Stimulated activated naive CD4-positive, alpha-beta T cell (primary cell): ENCODE results near the gene PIK3R5.

Experiments
- DNase-seq, 6 experiments: peaks; one replicate each; lab custom pipeline; 2025; lab: John Stamatoyannopoulos, UW

The PIK3R5 gene

DNA sequence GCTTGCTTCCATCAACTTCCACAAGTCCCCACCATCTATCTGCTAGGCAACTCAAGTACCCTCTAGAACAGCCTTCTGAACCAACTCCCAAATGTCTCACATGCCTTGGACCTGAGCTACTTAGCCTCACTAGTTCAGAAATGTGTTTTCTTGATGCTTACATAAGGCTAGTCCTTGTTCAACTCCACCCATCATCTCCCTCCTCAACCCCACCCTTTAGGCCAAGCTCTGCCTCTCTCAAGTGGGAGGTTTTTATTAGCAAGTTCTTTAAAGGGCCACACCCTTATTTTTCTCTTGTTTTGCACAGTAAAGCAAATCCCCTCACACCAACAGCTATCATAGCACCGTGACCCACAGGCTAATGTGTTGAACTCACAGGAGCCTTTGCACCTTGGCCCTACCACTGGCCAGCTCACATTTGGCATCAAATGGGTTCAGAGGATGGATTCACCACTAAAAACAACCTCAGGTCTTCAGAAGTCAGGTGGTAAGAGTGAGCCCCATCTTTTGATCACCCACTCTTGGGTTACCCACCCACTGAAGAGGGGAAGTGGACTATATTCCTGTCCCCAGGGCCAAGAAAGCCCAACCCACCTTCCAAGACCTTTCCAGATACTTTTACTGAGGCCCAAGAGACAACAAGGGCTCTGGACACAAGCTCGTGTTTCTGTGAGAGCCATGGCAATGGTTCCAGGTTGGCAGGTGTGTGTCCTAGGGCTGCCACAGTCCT lies 12.2 kb downstream of the PIK3R5 start:
- DNase-seq: no peak

DNA sequence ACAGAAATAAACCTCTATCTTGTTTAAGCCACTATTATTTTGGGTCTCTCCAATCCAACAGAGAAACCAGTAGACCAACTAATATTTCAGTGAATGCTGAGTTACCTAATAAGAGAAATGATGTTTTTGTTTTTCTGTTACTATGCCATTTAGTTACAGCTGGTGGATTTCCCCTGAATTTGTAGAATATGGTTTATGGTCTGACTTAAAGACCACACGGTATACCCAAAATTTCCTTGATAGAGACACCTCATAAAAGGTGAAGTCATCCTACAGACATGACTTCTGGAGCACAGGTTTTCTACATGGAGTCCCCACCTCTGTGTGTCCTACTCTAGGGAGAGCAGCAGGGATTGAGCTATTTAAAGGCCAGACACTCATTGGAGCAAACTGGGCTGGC lies 13.3 kb downstream of the PIK3R5 start:
- DNase-seq: no peak

GRCh38 chr17:8951206-8951605 lies 14.3 kb downstream of the PIK3R5 start:
- DNase-seq: no peak

DNA sequence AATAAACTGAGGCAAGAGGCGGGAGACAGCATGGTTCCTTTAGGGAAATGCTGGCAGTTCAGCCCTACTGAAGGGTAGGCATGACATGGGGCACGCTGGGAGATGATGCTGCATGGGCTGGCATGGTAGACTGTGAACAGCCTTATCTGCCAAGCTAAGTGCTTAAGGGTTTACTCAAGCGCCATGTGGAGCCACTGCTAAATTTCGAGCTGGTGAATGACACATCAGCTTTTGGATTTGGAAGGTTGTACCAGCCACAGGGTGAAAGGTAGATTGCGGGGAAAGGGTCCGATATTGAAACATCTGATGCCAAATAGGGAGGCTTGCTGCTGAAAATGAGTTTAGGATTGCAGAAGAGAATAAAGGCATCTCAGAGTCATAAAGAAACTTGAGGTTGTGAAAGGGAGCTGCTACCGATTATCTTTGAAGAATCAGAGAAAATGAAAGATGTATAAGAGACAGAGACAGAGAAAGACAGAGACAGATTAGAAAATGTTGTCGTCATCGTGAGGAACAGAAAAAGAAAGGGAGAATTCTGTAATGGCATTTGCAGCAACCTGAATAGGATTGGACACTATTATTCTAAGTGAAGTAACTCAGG lies 16.3 kb downstream of the PIK3R5 start:
- no peak for DNase-seq

- DNase-seq: no peak
Measured at GRCh38 chr17:8948462-8948861, 17.0 kb downstream of the PIK3R5 start.

DNA sequence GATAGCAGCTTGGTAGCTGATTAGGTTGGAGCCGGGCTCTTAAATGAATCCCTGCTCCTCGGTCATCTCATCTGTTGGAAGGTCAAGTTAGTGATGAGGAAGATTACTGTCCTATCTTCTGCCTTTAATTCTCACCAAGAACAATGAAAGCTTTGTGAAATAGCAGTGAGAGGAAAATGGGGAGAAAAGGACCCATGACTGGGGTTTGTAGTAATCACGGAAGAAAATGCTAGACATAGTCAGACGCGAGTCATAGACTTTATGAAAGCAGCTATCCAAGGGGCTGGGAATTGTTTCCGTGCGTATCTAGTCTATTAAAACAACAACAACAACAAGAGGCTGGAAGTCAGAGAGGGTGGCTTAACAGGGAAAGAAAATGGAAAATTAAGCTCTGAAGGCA lies 18.3 kb downstream of the PIK3R5 start:
- DNase-seq: no peak

DNA sequence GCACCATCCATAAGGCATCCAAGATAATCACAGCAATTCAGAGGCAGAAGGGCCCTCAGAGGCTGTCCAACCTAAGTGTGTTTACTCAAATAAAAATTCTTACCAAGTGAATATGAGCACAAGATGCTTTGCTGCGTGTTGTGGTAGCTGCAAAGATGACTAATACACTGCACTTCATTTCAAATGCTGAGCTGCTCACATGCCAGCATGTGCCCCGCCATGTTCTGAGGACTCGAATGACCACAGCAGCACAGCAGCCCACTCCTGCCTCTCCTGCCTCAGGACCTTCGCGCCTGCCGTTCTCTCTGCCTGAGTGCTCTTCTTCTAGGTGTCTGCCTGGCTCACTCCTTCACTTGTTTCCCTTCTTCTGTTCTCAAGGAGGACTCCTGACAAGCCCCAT lies 19.0 kb downstream of the PIK3R5 start:
- no peak for DNase-seq

DNA sequence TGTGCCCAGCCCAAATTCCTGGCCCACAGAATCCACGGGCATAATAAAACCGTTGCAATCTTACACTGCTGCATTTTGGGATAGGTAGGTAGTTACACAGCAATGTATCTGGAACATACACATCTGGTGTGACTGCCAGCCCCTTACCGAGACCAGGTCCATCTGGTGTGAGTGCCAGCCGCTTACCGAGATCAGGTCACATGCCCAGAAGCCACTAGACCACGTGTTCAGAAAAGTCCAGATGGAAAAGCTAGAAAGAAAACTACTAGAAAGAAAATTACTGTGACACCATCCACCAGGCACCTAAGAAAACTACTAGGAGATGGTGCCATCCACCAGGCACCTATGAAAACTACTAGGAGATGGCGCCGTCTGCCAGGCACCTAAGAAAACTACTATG lies 19.4 kb downstream of the PIK3R5 start:
- DNase-seq: no peak

GRCh38 chr17:8944748-8945147 lies 20.8 kb downstream of the PIK3R5 start:
- no peak for DNase-seq

GRCh38 chr17:8944083-8944482 lies 21.4 kb downstream of the PIK3R5 start:
- no peak for DNase-seq

DNA sequence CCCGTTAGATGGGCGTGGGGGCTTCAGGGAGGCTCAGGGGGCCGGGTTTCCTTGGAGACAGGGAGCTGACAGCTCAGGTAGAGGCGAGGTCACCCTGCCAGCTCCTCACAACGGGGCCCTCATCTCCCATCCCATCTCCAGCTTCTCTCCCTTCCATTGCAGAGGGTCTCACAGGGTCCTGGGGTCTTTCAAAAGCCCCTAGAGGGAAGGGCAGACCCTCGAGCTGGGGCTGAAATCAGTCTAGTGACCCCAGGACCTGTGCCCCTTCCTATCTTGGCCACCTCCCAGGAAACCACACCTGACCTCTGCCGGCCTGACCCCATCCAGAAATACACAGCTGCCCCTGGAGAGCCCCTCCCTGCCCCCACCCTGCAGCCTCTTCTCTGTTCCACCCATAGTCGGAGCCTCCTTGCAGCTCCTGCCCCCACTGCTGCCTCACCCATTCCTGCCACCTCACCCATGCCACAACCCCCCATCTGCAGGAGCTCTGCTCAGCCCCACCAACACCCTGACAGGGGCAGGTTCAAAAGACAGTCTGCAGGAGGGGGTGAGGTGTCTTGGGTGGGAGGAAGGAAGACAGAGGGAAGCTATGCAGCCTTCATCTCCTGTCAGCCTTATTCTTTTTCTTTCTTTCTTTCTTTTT lies 23.4 kb downstream of the PIK3R5 start:
- DNase-seq: peak; percentile 22 to 51 (median 36)

- peak; percentile 18 to 80 (median 59) for DNase-seq
Measured at GRCh38 chr17:8941520-8941919, 24.0 kb downstream of the PIK3R5 start.

DNA sequence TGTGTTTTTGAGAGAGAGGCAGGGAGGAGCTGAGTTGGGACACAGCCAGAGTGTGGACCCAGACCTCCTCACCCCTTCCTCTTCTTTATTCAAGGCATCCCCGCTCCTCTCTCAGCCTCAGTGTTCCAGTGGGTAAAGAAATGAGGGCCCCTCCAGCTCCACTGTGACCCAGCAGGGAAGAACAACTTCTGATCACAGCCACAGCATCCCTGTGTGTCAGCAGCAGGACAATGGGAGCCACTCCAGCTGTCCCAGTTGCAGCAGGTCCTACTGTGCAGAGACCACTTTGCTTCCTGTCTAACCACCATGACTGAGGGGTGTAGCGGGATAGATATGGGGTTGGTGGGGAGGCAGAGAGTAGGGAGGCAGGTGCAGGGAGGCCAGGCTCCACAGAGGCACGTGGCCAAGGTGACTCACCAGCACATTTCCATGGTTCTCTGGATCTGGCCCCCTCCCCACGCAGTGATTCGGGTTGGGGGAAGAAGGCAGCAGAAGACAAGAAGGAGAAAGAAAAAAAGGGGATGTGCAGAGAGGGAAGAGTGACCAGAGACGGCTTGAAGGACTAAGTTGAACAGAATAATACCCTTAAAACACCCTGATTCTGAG lies 24.5 kb downstream of the PIK3R5 start:
- peak in 2 of 6 experiments; percentile 32 to 59 for DNase-seq

- DNase-seq: peak in 4 of 6 experiments; percentile 13 to 59 (median 50)
Measured at GRCh38 chr17:8939496-8940334, 25.8 kb downstream of the PIK3R5 start.

DNA sequence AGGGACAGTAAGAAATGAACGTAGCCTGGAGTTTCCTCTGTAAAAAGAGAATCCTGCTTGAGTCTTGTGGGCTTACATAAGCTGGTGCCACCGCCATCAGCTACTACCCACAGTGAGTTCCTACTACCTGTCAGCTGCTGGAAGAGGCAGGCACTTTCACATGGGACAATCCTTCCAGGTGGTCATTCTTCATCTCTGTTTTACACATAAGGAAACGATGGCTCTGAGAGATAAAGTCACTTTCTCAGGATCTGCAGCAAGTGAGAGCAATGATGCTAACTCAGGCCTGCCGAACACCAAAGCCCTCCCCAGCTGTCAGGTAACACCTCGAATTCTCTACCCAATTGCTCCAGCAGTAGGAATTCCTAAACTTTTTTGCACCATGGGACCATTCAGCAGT lies 26.6 kb downstream of the PIK3R5 start:
- no peak for DNase-seq

GRCh38 chr17:8935191-8935590 lies 30.3 kb downstream of the PIK3R5 start:
- no peak for DNase-seq

DNA sequence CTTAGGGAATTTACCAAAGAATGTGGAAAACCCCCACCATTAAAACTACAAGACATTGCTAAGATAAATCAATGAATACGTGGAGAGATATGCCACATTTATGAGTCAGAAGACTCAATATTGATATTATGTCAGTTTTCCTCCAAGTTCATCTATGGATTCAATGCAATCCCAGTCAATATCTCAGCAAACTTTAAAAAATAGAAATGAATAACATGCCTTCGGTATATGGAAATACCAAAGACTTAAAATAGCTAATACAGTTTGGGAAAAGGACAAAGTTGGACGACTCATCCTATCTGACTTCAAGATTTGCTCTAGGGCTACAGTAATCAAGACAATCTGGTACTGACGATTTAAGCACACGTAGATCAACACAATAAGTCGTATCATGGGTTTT lies 31.2 kb downstream of the PIK3R5 start:
- DNase-seq: no peak

- DNase-seq: no peak
Measured at GRCh38 chr17:8930649-8931048, 34.9 kb downstream of the PIK3R5 start.

DNA sequence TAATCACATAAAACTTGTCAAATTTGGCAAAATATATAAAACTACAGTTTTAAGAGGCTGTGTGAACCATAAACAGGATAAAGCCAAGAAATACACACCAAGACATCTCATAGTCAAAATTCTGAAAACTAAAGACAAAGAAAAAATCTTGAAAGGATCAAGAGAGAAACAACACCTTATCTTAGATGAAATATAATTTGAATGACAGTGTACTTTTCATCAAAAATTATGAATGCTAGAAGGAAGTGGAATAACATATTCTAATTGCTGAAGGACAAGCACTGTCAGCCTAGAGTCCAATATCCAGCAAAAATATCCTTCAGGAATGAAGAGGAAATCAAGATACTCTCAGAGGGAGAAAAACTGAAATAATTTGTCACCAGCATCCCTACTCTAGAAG lies 37.2 kb downstream of the PIK3R5 start:
- no peak for DNase-seq

DNA sequence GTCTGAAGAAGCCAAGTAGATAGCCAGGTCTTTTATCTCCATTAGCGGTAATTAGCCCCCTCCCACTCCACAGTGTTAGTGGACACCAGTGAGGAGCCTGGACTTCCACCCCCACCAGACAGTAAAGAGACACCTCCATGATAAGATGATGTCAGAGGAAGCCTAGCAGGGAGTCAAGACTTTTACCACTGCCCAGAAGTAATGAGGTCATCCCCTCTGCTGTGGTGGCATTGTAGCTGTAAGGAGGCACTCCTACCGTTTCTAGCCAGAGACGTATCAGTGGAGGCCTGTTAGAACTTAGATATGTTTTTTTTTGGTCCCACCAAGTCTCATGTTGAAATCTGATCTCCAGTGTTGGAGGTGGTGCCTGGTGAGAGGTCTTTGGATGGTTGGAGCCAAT lies 38.1 kb downstream of the PIK3R5 start:
- DNase-seq: no peak

GRCh38 chr17:8925808-8926207 lies 39.7 kb downstream of the PIK3R5 start:
- no peak for DNase-seq

GRCh38 chr17:8925141-8925540 lies 40.4 kb downstream of the PIK3R5 start:
- no peak for DNase-seq
